ENCODE data around the gene CYP4V2. TPM values are rescaled to one million over a fixed set of nuclear protein-coding genes. Genes with fewer than 3 reads are reported as not detected.

Gene CYP4V2
- total and polyA plus RNA-seq, 10 donors = 13.1 to 59.9 (median 40.3) TPM

- H3K9me3 ChIP-seq = no peaks in the 10 kb centered on the region
- DNase-seq = no peak
- H3K27ac ChIP-seq = peak overlapping the region in 2 of 8 donors; percentile 33 to 80
- no peak overlapping the region for H3K4me3 ChIP-seq
- H3K4me1 ChIP-seq = peaks cover 0 to 35% (median 9%) of the 10 kb centered on the region in 6 donors
- H3K27me3 ChIP-seq (replicated peaks in 1 of 7) = no peaks in the 10 kb centered on the region
- 78 to 94% (median 90%) methylated on average over 8 of the region's 8 CpGs for WGBS, 5 donors
- peaks cover 0 to 12% (median 0%) of the 10 kb centered on the region in 6 donors for H3K36me3 ChIP-seq
- intact Hi-C loops (cut with DNase I; ENCODE audit: low total_unique reads) = no loop called here
- TF ChIP-seq POLR2A (IDR thresholded peaks at IDR 0.05) = no peak
- no peak for TF ChIP-seq POLR2AphosphoS5 (IDR thresholded peaks at IDR 0.05)
- TF ChIP-seq, protein P1, sequence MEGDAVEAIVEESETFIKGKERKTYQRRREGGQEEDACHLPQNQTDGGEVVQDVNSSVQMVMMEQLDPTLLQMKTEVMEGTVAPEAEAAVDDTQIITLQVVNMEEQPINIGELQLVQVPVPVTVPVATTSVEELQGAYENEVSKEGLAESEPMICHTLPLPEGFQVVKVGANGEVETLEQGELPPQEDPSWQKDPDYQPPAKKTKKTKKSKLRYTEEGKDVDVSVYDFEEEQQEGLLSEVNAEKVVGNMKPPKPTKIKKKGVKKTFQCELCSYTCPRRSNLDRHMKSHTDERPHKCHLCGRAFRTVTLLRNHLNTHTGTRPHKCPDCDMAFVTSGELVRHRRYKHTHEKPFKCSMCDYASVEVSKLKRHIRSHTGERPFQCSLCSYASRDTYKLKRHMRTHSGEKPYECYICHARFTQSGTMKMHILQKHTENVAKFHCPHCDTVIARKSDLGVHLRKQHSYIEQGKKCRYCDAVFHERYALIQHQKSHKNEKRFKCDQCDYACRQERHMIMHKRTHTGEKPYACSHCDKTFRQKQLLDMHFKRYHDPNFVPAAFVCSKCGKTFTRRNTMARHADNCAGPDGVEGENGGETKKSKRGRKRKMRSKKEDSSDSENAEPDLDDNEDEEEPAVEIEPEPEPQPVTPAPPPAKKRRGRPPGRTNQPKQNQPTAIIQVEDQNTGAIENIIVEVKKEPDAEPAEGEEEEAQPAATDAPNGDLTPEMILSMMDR (IDR thresholded peaks at IDR 0.05 in 8 of 11, conservative IDR thresholded peaks at IDR 0.05 in 3 of 11) = no peak
These were observed 11.2 kb downstream of the CYP4V2 start for GRCh38 chr4:186202490-186203140.

GRCh38 chr4:186203406-186203805 is 12.0 kb downstream of the CYP4V2 start:
- Histone ChIP-seq H3K27ac (peak overlapping the region in 3 of 8 donors; percentile 19 to 80 (median 64)), H3K4me1 (peaks cover 0 to 35% (median 9%) of the 10 kb centered on the region in 6 donors), H3K27me3 (replicated peaks in 1 of 7) (no peaks in the 10 kb centered on the region), H3K4me3 (peak overlapping the region in 2 of 8 donors; percentile 23 to 64), H3K9me3 (no peaks in the 10 kb centered on the region), H3K36me3 (peaks cover 0 to 9% (median 0%) of the 10 kb centered on the region in 6 donors)
- intact Hi-C loops (cut with DNase I; ENCODE audit: low total_unique reads) = no loop called here
- WGBS, 5 donors = 43 to 68% (median 55%) methylated on average over 9 to 12 of the region's 12 CpGs
- DNase-seq = no peak
- TF ChIP-seq, protein P1 (IDR thresholded peaks at IDR 0.05 in 8 of 11, conservative IDR thresholded peaks at IDR 0.05 in 3 of 11) = no peak
- TF ChIP-seq POLR2AphosphoS5 (IDR thresholded peaks at IDR 0.05) (peak in 2 of 3 donors; percentile 33 to 40), POLR2A (IDR thresholded peaks at IDR 0.05) (no peak)

DNA sequence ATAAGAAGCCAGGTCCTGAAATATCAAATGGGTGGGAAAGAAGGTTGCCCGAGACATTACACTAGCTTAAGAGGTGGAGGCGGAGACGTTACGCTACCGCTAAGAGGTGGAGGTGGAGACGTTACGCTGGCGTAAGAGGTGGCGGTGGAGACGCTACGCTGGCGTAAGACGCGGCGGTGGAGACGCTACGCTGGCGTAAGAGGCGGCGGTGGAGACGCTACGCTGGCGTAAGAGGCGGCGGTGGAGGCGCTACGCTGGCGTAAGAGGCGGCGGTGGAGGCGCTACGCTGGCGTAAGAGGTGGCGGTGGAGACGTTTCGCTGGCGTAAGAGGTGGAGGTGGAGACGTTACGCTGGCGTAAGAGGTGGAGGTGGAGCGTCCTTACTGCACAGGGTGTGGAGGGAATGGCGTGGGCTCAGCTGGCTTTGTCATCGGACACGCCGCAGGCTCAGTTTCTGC is 12.8 kb downstream of the CYP4V2 start:
- Histone ChIP-seq H3K27me3 (replicated peaks in 1 of 7) (no peaks in the 10 kb centered on the region), H3K27ac (peak overlapping the region in 3 of 8 donors; percentile 19 to 80 (median 64)), H3K36me3 (peaks cover 0 to 7% (median 5%) of the 10 kb centered on the region in 6 donors), H3K9me3 (peaks cover 0 to 6% (median 4%) of the 10 kb centered on the region in 8 donors), H3K4me3 (peak overlapping the region in 3 of 8 donors; percentile 13 to 64 (median 23)), H3K4me1 (peaks cover 0 to 35% (median 9%) of the 10 kb centered on the region in 6 donors)
- no peak for TF ChIP-seq POLR2A (IDR thresholded peaks at IDR 0.05)
- TF ChIP-seq, protein P1 (IDR thresholded peaks at IDR 0.05 in 8 of 11, conservative IDR thresholded peaks at IDR 0.05 in 3 of 11) = no peak
- no peak for TF ChIP-seq POLR2AphosphoS5 (IDR thresholded peaks at IDR 0.05)
- intact Hi-C loops (cut with DNase I; ENCODE audit: low total_unique reads) = no loop called here
- 42 to 84% (median 57%) methylated on average over 44 to 45 of the region's 45 CpGs for WGBS, 5 donors
- DNase-seq = no peak

DNA sequence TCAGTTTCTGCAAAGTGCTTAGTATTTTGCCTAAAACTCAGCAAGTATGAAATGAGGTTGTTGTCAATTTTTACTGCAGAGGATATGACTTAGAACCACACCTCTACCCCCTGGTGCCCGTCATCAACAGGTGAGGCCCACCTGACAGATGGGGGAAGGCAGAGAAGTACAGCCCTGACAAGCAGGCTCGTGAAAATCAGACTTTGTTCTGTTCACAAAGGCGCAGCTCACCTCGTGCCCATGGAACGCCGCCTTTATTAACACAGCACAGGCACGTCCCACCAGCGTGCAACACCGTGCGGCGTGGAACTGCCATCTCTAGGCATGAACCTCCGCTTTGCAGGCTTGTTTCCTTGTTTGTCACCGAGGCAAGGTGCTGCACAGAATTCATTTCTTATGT is 13.3 kb downstream of the CYP4V2 start:
- H3K27ac ChIP-seq = peak overlapping the region in 3 of 8 donors; percentile 19 to 80 (median 64)
- intact Hi-C loops (cut with DNase I; ENCODE audit: low total_unique reads) = no loop called here
- H3K9me3 ChIP-seq = peaks cover 0 to 11% (median 8%) of the 10 kb centered on the region in 8 donors
- 82 to 92% (median 86%) methylated on average over 13 of the region's 13 CpGs for WGBS, 5 donors
- peak overlapping the region in 3 of 8 donors; percentile 13 to 64 (median 23) for H3K4me3 ChIP-seq
- peaks cover 0 to 12% (median 11%) of the 10 kb centered on the region in 6 donors for H3K36me3 ChIP-seq
- DNase-seq = no peak
- H3K4me1 ChIP-seq = peaks cover 0 to 35% (median 9%) of the 10 kb centered on the region in 6 donors
- no peaks in the 10 kb centered on the region for H3K27me3 ChIP-seq (replicated peaks in 1 of 7)
- TF ChIP-seq, protein P1 (IDR thresholded peaks at IDR 0.05 in 8 of 11, conservative IDR thresholded peaks at IDR 0.05 in 3 of 11) = no peak

All from spleen (tissue), 11 donors.